HCT116 (cell line): ENCODE results near the gene SLC4A7. TPM values are rescaled to one million over a fixed set of nuclear protein-coding genes. Genes with fewer than 3 reads are reported as not detected.

Source experiments
- ATAC-seq: fragments of 200-7000 bp; cut with Tn5 transposase; 2 replicates; pipeline ENCODE4 v1.9.1; 2020; ENCODE audit warnings: mild to moderate bottlenecking, moderate library complexity
- BruUV-seq: library from RNA; stranded (reverse); fragments of 400-500 nt; replicated peaks from 2 replicates; lab custom pipeline; 2021; lab: Mats Ljungman, UMichigan
- CTCF ChIA-PET: fragments of 300-600 bp; sonication (Branson Sonifier 250); formaldehyde crosslinking; loops from one replicate; lab custom pipeline; 2021; ENCODE audit warnings: antibody characterized with exemption; lab: Charles Lee
- POLR2A ChIA-PET: fragments of 300-600, 350-600 bp; sonication (Branson Sonifier 250); formaldehyde crosslinking; loops from one replicate; lab custom pipeline; 2021; ENCODE audit warnings: antibody characterized with exemption; lab: Charles Lee
- RAD21 ChIA-PET, 2 experiments: fragments of 300-600 bp; sonication (Branson Sonifier 250); formaldehyde crosslinking; loops; one replicate each; lab custom pipeline; 2023; ENCODE audit warnings: low total read pairs in 2 of 2; ENCODE audit not compliant: uncharacterized antibody in 2 of 2, unreplicated experiment in 2 of 2, low non-redundant PET in 1 of 2; lab: Charles Lee
- DNase-seq: peaks from one replicate; pipeline ENCODE4 v3.0.0-alpha.2; 2010; ENCODE audit warnings: low read depth, low spot score
- H2AFZ ChIP-seq: fragments of 200-600 bp; shearing (Covaris generic), sonication (generic); 2 replicates; pipeline ENCODE4 v1.6.1; 2017; ENCODE audit warnings: low read depth, mixed run types, mixed read lengths, antibody characterized with exemption, low read length; ENCODE audit not compliant: poor library complexity, severe bottlenecking
- H3K27ac ChIP-seq: 2 replicates; pipeline ENCODE4 v1.5.1; 2012; ENCODE audit warnings: low read depth, low read length
- H3K27me3 ChIP-seq: fragments of 200-600 bp; sonication (generic); 2 replicates; pipeline ENCODE4 v1.6.1; 2016; ENCODE audit warnings: mixed run types, low read length, mixed read lengths; ENCODE audit not compliant: insufficient read depth
- H3K36me3 ChIP-seq, 2 experiments: fragments of 200-500 bp in 1 of 2; fragments of 200-600 bp in 1 of 2; sonication (Bioruptor generic) in 1 of 2; sonication (generic) in 1 of 2; 2 replicates each; pipeline versions ENCODE4 v1.5.1 to v1.6.1; 2014 to 2016; ENCODE audit warnings: low read length in 2 of 2, inconsistent platforms in 1 of 2, mixed read lengths in 1 of 2, mixed run types in 1 of 2; ENCODE audit not compliant: insufficient read depth in 2 of 2, control insufficient read depth in 1 of 2
- H3K4me1 ChIP-seq, 2 experiments: fragments of 200-600 bp in 1 of 2; sonication (generic) in 1 of 2; 2 replicates each; pipeline versions ENCODE4 v1.5.1 to v1.6.1; 2012 to 2017; ENCODE audit warnings: low read length in 2 of 2, inconsistent platforms in 1 of 2, mild to moderate bottlenecking in 1 of 2, mixed read lengths in 1 of 2, mixed run types in 1 of 2, moderate library complexity in 1 of 2; ENCODE audit not compliant: insufficient read depth in 2 of 2, control insufficient read depth in 1 of 2
- H3K4me2 ChIP-seq: fragments of 200-600 bp; sonication (generic); 2 replicates; pipeline ENCODE4 v1.6.1; 2017; ENCODE audit warnings: mixed run types, low read length, mixed read lengths
- H3K4me3 ChIP-seq, 2 experiments: fragments of 200-600 bp in 1 of 2; sonication (generic) in 1 of 2; replicated peaks in 1 of 2; 2 replicates each; pipeline ENCODE4 v1.5.1; 2011 to 2016; ENCODE audit warnings: low read length in 2 of 2, control low read depth in 1 of 2, low read depth in 1 of 2, mild to moderate bottlenecking in 1 of 2, mixed read lengths in 1 of 2, mixed run types in 1 of 2
- H3K79me2 ChIP-seq: fragments of 200-600 bp; sonication (generic); 2 replicates; pipeline ENCODE4 v1.6.1; 2017; ENCODE audit warnings: mild to moderate bottlenecking, mixed run types, low read length, moderate library complexity, mixed read lengths; ENCODE audit not compliant: insufficient read depth
- H3K9ac ChIP-seq: fragments of 200-600 bp; sonication (generic); 2 replicates; pipeline ENCODE4 v1.6.1; 2016; ENCODE audit warnings: low read length, mixed read lengths
- H3K9me2 ChIP-seq: fragments of 200-600 bp; sonication (generic), shearing (Covaris generic); 2 replicates; pipeline ENCODE4 v1.6.1; 2017; ENCODE audit warnings: mixed run types, mild to moderate bottlenecking, moderate library complexity; ENCODE audit not compliant: insufficient read depth
- H3K9me3 ChIP-seq, 2 experiments: fragments of 200-500 bp in 1 of 2; fragments of 200-600 bp in 1 of 2; sonication (Bioruptor generic) in 1 of 2; sonication (generic) in 1 of 2; 2 replicates each; pipeline ENCODE4 v1.6.1; 2014 to 2017; ENCODE audit warnings: low read length in 2 of 2, mixed read lengths in 2 of 2, inconsistent platforms in 1 of 2, low read depth in 1 of 2, mild to moderate bottlenecking in 1 of 2, mixed run types in 1 of 2, moderate library complexity in 1 of 2; ENCODE audit not compliant: control insufficient read depth in 1 of 2, insufficient read depth in 1 of 2
- H4K20me1 ChIP-seq: fragments of 200-600 bp; sonication (generic), shearing (Covaris generic); 2 replicates; pipeline ENCODE4 v1.6.1; 2017; ENCODE audit warnings: mixed run types, mild to moderate bottlenecking, moderate library complexity; ENCODE audit not compliant: insufficient read depth
- CBX3 ChIP-seq: IDR thresholded peaks from 2 replicates; pipeline ENCODE4 v1.6.1; 2012; ENCODE audit warnings: low read depth
- CEBPB ChIP-seq: IDR thresholded peaks from 2 replicates; pipeline ENCODE4 v1.6.1; 2012; ENCODE audit warnings: low read depth
- ELF1 ChIP-seq: IDR thresholded peaks from 2 replicates; pipeline ENCODE4 v1.6.1; 2012; ENCODE audit warnings: low read depth, borderline replicate concordance
- EZH2 ChIP-seq: fragments of 200-600 bp; sonication (generic); IDR thresholded peaks from 2 replicates; pipeline ENCODE4 v1.6.1; 2017; ENCODE audit warnings: antibody characterized with exemption, mixed run types
- EZH2phosphoT487 ChIP-seq: fragments of 200-600 bp; IDR thresholded peaks from 2 replicates; pipeline ENCODE4 v1.6.1; 2018; ENCODE audit warnings: antibody characterized with exemption, borderline replicate concordance
- FOSL1 ChIP-seq: IDR thresholded peaks from 2 replicates; pipeline ENCODE4 v1.6.1; 2012; ENCODE audit warnings: low read depth
- POLR2AphosphoS5 ChIP-seq: IDR thresholded peaks from 2 replicates; pipeline ENCODE4 v1.6.1; 2011; ENCODE audit warnings: mild to moderate bottlenecking, low read depth, low read length, moderate library complexity
- RAD21 ChIP-seq: IDR thresholded peaks from 2 replicates; pipeline ENCODE4 v1.6.1; 2012; ENCODE audit warnings: low read depth, mild to moderate bottlenecking
- SIN3A ChIP-seq: IDR thresholded peaks from 2 replicates; pipeline ENCODE4 v1.6.1; 2012; ENCODE audit warnings: low read depth
- SP1 ChIP-seq: IDR thresholded peaks from 2 replicates; pipeline ENCODE4 v1.6.1; 2012; ENCODE audit warnings: low read depth
- SRF ChIP-seq: IDR thresholded peaks from 2 replicates; pipeline ENCODE4 v1.6.1; 2012; ENCODE audit warnings: low read depth
- TCF7L2 ChIP-seq: IDR thresholded peaks from 2 replicates; pipeline ENCODE4 v1.7.0; 2011; ENCODE audit warnings: borderline replicate concordance, inconsistent platforms; ENCODE audit not compliant: insufficient read depth, insufficient read length; ENCODE audit errors: extremely low read depth
- YY1 ChIP-seq: IDR thresholded peaks from 2 replicates; pipeline ENCODE4 v1.6.1; 2011; ENCODE audit warnings: low read length, low read depth, moderate library complexity, mild to moderate bottlenecking; ENCODE audit not compliant: insufficient replicate concordance; ENCODE audit errors: extremely low read depth
- ZBTB33 ChIP-seq: IDR thresholded peaks from 2 replicates; pipeline ENCODE4 v1.6.1; 2011; ENCODE audit warnings: mild to moderate bottlenecking, low read length, moderate library complexity; ENCODE audit not compliant: insufficient replicate concordance; ENCODE audit errors: extremely low read depth
- ZNF274 ChIP-seq: fragments of 200-500 bp; sonication (Bioruptor generic); IDR thresholded peaks from 2 replicates; pipeline ENCODE4 v1.6.1; 2014; ENCODE audit warnings: mild to moderate bottlenecking, low read depth, low read length, inconsistent platforms
- intact Hi-C: fragments of 100-400 bp; cut with micrococcal nuclease; formaldehyde crosslinking; loops from 2 replicates; pipeline ENCODE4 v1.10.0; 2022
- total RNA-seq: library from RNA; stranded (reverse); gene quantifications from one replicate; pipeline ENCODE4 v1.2.1, GENCODE V29; 2021; ENCODE audit not compliant: unreplicated experiment
- TF ChIP-seq, protein P1 (sequence below): IDR thresholded peaks from 2 replicates; pipeline ENCODE4 v1.6.1; 2012
- TF ChIP-seq, protein P2 (sequence below): IDR thresholded peaks from 2 replicates; pipeline ENCODE4 v1.6.1; 2012

Gene SLC4A7
- total RNA-seq, 1 experiment from 2014 or later = 37.6 TPM

GRCh38 chr3:27500986-27501385, 16.8 kb upstream of the SLC4A7 start:
- POLR2A ChIA-PET = interaction anchor here (1.4 kb wide), 1 partner anchor 17 kb away, joined by 4 read pairs; the partner anchor contains the start of gene SLC4A7

GRCh38 chr3:27500035-27500434, 15.9 kb upstream of the SLC4A7 start:
- Histone ChIP-seq H3K9ac (no peak overlapping the region), H3K4me2 (no peak overlapping the region), H3K36me3 (no peaks in the 10 kb centered on the region), H3K79me2 (no peaks in the 10 kb centered on the region), H4K20me1 (no peaks in the 10 kb centered on the region), H3K4me1 (no peaks in the 10 kb centered on the region), H3K27ac (no peak overlapping the region), H2AFZ (no peak overlapping the region), H3K27me3 (no peaks in the 10 kb centered on the region), H3K4me3 (no peak overlapping the region), H3K9me2 (no peaks in the 10 kb centered on the region), H3K9me3 (no peaks in the 10 kb centered on the region)
- TF ChIP-seq CEBPB (no peak), EZH2phosphoT487 (no peak), ZNF274 (no peak), POLR2AphosphoS5 (no peak), SIN3A (no peak), CBX3 (no peak), SP1 (no peak), YY1 (no peak), SRF (no peak), ELF1 (no peak), ZBTB33 (no peak)
- TF ChIP-seq, protein P1, sequence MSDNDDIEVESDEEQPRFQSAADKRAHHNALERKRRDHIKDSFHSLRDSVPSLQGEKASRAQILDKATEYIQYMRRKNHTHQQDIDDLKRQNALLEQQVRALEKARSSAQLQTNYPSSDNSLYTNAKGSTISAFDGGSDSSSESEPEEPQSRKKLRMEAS = no peak
- TF ChIP-seq, protein P2, sequence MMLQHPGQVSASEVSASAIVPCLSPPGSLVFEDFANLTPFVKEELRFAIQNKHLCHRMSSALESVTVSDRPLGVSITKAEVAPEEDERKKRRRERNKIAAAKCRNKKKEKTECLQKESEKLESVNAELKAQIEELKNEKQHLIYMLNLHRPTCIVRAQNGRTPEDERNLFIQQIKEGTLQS = no peak
- ATAC-seq = no peak
- ChIA-PET POLR2A (interaction anchor here (1.4 kb wide), 1 partner anchor 16 kb away, joined by 4 read pairs; the partner anchor contains the start of gene SLC4A7), CTCF (no interaction called here), RAD21 (no interaction called here)
- no peak for DNase-seq
- no TSS peak for BruUV-seq
- intact Hi-C loops = no loop called here

More at GRCh38 chr3:27500986-27501385, 16.8 kb upstream of the SLC4A7 start:
- intact Hi-C loops = no loop called here
- ChIA-PET CTCF (no interaction called here), RAD21 (no interaction called here)
- DNase-seq = no peak
- H3K4me1 ChIP-seq = no peaks in the 10 kb centered on the region
- H3K9me2 ChIP-seq = no peaks in the 10 kb centered on the region
- TF ChIP-seq SP1 (no peak), RAD21 (no peak), TCF7L2 (no peak), ELF1 (no peak), SIN3A (no peak), FOSL1 (no peak), YY1 (no peak), EZH2phosphoT487 (no peak), EZH2 (no peak), CBX3 (no peak)
- TF ChIP-seq, protein P2 = no peak
- TF ChIP-seq, all 23 proteins: peak for 0
- Histone ChIP-seq H3K9ac (no peak overlapping the region), H3K9me3 (no peaks in the 10 kb centered on the region), H3K27ac (no peak overlapping the region), H3K27me3 (no peaks in the 10 kb centered on the region), H4K20me1 (no peaks in the 10 kb centered on the region), H2AFZ (no peak overlapping the region), H3K4me3 (no peak overlapping the region), H3K4me2 (no peak overlapping the region), H3K79me2 (no peaks in the 10 kb centered on the region), H3K36me3 (no peaks in the 10 kb centered on the region)
- no TSS peak for BruUV-seq
- ATAC-seq = no peak
